HepG2 (cell line): ENCODE data around the gene ARHGAP9. TPM values are rescaled to one million over a fixed set of nuclear protein-coding genes. Genes with fewer than 3 reads are reported as not detected.

Source experiments
- AHDC1 ChIP-seq: sonication (generic); formaldehyde crosslinking; IDR thresholded peaks from 2 replicates; pipeline ENCODE4 v1.5.1; 2020; ENCODE audit warnings: mild to moderate bottlenecking, missing genetic modification reagents, borderline replicate concordance
- AKAP8 ChIP-seq: sonication (generic); formaldehyde crosslinking; IDR thresholded peaks from 2 replicates; pipeline ENCODE4 v1.5.1; 2020; ENCODE audit warnings: mild to moderate bottlenecking, missing genetic modification reagents
- BHLHE40 ChIP-seq: IDR thresholded peaks from 2 replicates; pipeline ENCODE4 v1.6.1; 2011; ENCODE audit warnings: low read length, improper control_type of control experiment
- FOSL2 ChIP-seq: sonication (generic); formaldehyde crosslinking; IDR thresholded peaks from 2 replicates; pipeline ENCODE4 v1.4.0; 2020; ENCODE audit warnings: missing genetic modification reagents
- HMGA1 ChIP-seq: sonication (generic); formaldehyde crosslinking; conservative IDR thresholded peaks from 2 replicates; pipeline ENCODE4 v1.4.0; 2020; ENCODE audit warnings: missing genetic modification reagents
- IRF9 ChIP-seq: sonication (generic); formaldehyde crosslinking; IDR thresholded peaks from 2 replicates; pipeline ENCODE4 v1.8.0; 2022; ENCODE audit warnings: missing genetic modification reagents, mild to moderate bottlenecking, borderline replicate concordance
- ISL2 ChIP-seq: sonication (generic); formaldehyde crosslinking; IDR thresholded peaks from 2 replicates; pipeline ENCODE4 v1.5.0; 2020; ENCODE audit warnings: missing genetic modification reagents
- JUNB ChIP-seq: sonication (generic); formaldehyde crosslinking; IDR thresholded peaks from 2 replicates; pipeline ENCODE4 v1.8.0; 2022; ENCODE audit warnings: missing genetic modification reagents, mild to moderate bottlenecking, borderline replicate concordance
- MIXL1 ChIP-seq: IDR thresholded peaks from 2 replicates; pipeline ENCODE4 v1.6.1; 2016
- NCOA1 ChIP-seq: sonication (generic); formaldehyde crosslinking; IDR thresholded peaks from 2 replicates; pipeline ENCODE4 v1.9.0; 2021; ENCODE audit warnings: missing genetic modification reagents
- NFYC ChIP-seq: IDR thresholded peaks from 2 replicates; pipeline ENCODE4 v1.6.1; 2016; ENCODE audit warnings: missing genetic modification reagents, missing compliant biosample characterization
- PLRG1 ChIP-seq: fragments of 450-650 bp; conservative IDR thresholded peaks from 2 replicates; pipeline ENCODE4 v1.6.1; 2016
- POGZ ChIP-seq: sonication (generic); formaldehyde crosslinking; IDR thresholded peaks from 2 replicates; pipeline ENCODE4 v1.4.0; 2020; ENCODE audit warnings: mild to moderate bottlenecking, missing genetic modification reagents
- RFX5 ChIP-seq: IDR thresholded peaks from 2 replicates; pipeline ENCODE4 v1.6.1; 2011; ENCODE audit warnings: low read depth, low read length, improper control_type of control experiment
- RXRA ChIP-seq: sonication (generic); formaldehyde crosslinking; IDR thresholded peaks from 2 replicates; pipeline ENCODE4 v1.5.1; 2020; ENCODE audit warnings: missing genetic modification reagents
- TAF15 ChIP-seq: fragments of 200-400 bp; formaldehyde crosslinking; IDR thresholded peaks from one replicate; pipeline ENCODE4 v1.6.1; 2018; ENCODE audit warnings: mild to moderate bottlenecking, low read depth, low read length; ENCODE audit not compliant: poor library complexity, severe bottlenecking
- TBX2 ChIP-seq: sonication (generic); formaldehyde crosslinking; IDR thresholded peaks from 2 replicates; pipeline ENCODE4 v1.5.0; 2020; ENCODE audit warnings: missing genetic modification reagents, mild to moderate bottlenecking, borderline replicate concordance
- YEATS4 ChIP-seq: sonication (generic); formaldehyde crosslinking; IDR thresholded peaks from 2 replicates; pipeline ENCODE4 v1.4.0; 2020; ENCODE audit warnings: missing genetic modification reagents, borderline replicate concordance
- YY1 ChIP-seq: IDR thresholded peaks from 2 replicates; pipeline ENCODE4 v1.6.1; 2011; ENCODE audit warnings: low read length, low read depth, moderate library complexity, mild to moderate bottlenecking; ENCODE audit not compliant: insufficient read depth, insufficient replicate concordance
- ZKSCAN5 ChIP-seq: sonication (generic); formaldehyde crosslinking; IDR thresholded peaks from 2 replicates; pipeline ENCODE4 v1.5.1; 2020; ENCODE audit warnings: mild to moderate bottlenecking, missing genetic modification reagents
- ZNF34 ChIP-seq: sonication (generic); formaldehyde crosslinking; IDR thresholded peaks from 2 replicates; pipeline ENCODE4 v1.4.0; 2020; ENCODE audit warnings: mild to moderate bottlenecking, missing genetic modification reagents, borderline replicate concordance
- ZNF44 ChIP-seq: sonication (generic); formaldehyde crosslinking; IDR thresholded peaks from 2 replicates; pipeline ENCODE4 v1.5.1; 2020; ENCODE audit warnings: mild to moderate bottlenecking, missing genetic modification reagents
- ZNF616 ChIP-seq: sonication (generic); formaldehyde crosslinking; IDR thresholded peaks from 2 replicates; pipeline ENCODE4 v1.5.0; 2020; ENCODE audit warnings: low read depth, mild to moderate bottlenecking, missing genetic modification reagents
- ZNF788 ChIP-seq: sonication (generic); formaldehyde crosslinking; IDR thresholded peaks from 2 replicates; pipeline ENCODE4 v1.5.0; 2020; ENCODE audit warnings: mild to moderate bottlenecking, missing genetic modification reagents, borderline replicate concordance
- ZSCAN9 ChIP-seq: IDR thresholded peaks from 2 replicates; pipeline ENCODE4 v1.6.1; 2016; ENCODE audit warnings: borderline replicate concordance
- polyA plus RNA-seq, 8 experiments: library from polyadenylated mRNA; depleted of rRNA in 3 of 8; stranded (reverse) in 7 of 8; unstranded in 1 of 8; fragments of >200 nt; fragmentation: Illumina TruSeq in 4 of 8; extraction: Trizol in 4 of 8; gene quantifications; 2 replicates each; pipeline versions ENCODE4 v1.2.1 to v1.2.3, GENCODE V29; 2011 to 2016; ENCODE audit warnings: low read depth in 4 of 8, missing spikeins in 1 of 8, mixed read lengths in 1 of 8; ENCODE audit not compliant: insufficient read depth in 1 of 8
- total RNA-seq, 5 experiments: library from RNA; depleted of rRNA; stranded (reverse); fragments of >200 nt; fragmentation: Illumina TruSeq; extraction: Trizol; gene quantifications; 2 replicates each; pipeline ENCODE4 v1.2.3, GENCODE V29; 2016; ENCODE audit warnings: low read depth in 1 of 5

Gene ARHGAP9
- total and polyA plus RNA-seq, 2 of the 13 experiments (the other 11 are each of a cell fraction or from before 2014, with no cell fraction given) = 0.18 to 1.2 TPM

- TF ChIP-seq AHDC1 (CRISPR knock-in tag) = no peak
- no peak for TF ChIP-seq ZNF616 (CRISPR knock-in tag)
- peak; percentile 89 for TF ChIP-seq NFYC (CRISPR knock-in tag)
- TF ChIP-seq TAF15 = peak; percentile 31
- no peak for TF ChIP-seq JUNB (CRISPR knock-in tag)
- peak; percentile 69; the same call in 1 of the 2 replicates for TF ChIP-seq ZNF34
- TF ChIP-seq ZSCAN9 (CRISPR knock-in tag) = peak; percentile 58; the same call in 1 of the 2 replicates
- peak; percentile 77; the same call in 1 of the 2 replicates for TF ChIP-seq IRF9
- TF ChIP-seq RXRA (CRISPR knock-in tag) = no peak
- TF ChIP-seq HMGA1 (CRISPR knock-in tag) = no peak
- 0 out of 2 replicates have a peak, but pooled peaks have one; percentile 58 for TF ChIP-seq ZNF788 (CRISPR knock-in tag)
- peak; percentile 54 for TF ChIP-seq NCOA1
- peak; percentile 91 for TF ChIP-seq FOSL2 (CRISPR knock-in tag)
- 0 out of 2 replicates have a peak, but pooled peaks have one; percentile 34 for TF ChIP-seq POGZ (CRISPR knock-in tag)
- TF ChIP-seq TBX2 (CRISPR knock-in tag) = peak; percentile 49; the same call in 1 of the 2 replicates
- TF ChIP-seq ISL2 (CRISPR knock-in tag) = peak; percentile 41; the same call in 1 of the 2 replicates
- TF ChIP-seq AKAP8 (CRISPR knock-in tag) = no peak; the same call in 1 of the 2 replicates
- no peak for TF ChIP-seq YY1
- TF ChIP-seq ZNF44 (CRISPR knock-in tag) = 0 out of 2 replicates have a peak, but pooled peaks have one; percentile 27
- no peak for TF ChIP-seq PLRG1
- TF ChIP-seq BHLHE40 = peak; percentile 62
- TF ChIP-seq RFX5 = no peak
- TF ChIP-seq YEATS4 (CRISPR knock-in tag) = peak; percentile 57; the same call in 1 of the 2 replicates
- peak; percentile 39; the same call in 1 of the 2 replicates for TF ChIP-seq MIXL1 (CRISPR knock-in tag)
- TF ChIP-seq ZKSCAN5 (CRISPR knock-in tag) = no peak
Observed at GRCh38 chr12:57520053-57520818, 40.6 kb upstream of the ARHGAP9 start, which contains the start of gene DDIT3 (continued).
